22Rv1 (cell line): ENCODE results near the gene PLSCR5.

Source experiments
- ZFX ChIP-seq: fragments of 450-650 bp; IDR thresholded peaks from 2 replicates; pipeline ENCODE4 v1.6.1; 2017; ENCODE audit warnings: antibody characterized with exemption, borderline replicate concordance
- TF ChIP-seq, protein P1 (sequence below): fragments of 450-650 bp; IDR thresholded peaks from 2 replicates; pipeline ENCODE4 v1.5.1; 2017; ENCODE audit warnings: mild to moderate bottlenecking

DNA sequence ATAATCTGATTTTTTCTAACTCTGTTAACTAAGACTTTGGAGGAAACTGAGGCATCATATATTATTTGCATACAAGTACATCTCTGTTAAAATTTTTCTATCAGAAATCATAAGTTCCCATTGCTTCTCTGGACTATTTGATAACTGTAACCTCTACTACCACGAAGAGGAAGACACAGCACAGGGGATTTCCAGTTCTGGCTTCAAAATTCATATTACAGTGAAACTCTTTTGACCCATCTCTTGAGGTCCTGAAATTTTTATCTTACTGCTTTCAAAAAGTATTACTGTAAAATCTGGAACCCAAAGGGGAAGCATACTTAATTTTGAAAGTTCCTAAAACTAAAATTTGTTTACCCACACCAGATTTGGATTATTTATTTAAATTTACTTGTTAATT, 64.9 kb downstream of the PLSCR5 start:
- TF ChIP-seq, protein P1, sequence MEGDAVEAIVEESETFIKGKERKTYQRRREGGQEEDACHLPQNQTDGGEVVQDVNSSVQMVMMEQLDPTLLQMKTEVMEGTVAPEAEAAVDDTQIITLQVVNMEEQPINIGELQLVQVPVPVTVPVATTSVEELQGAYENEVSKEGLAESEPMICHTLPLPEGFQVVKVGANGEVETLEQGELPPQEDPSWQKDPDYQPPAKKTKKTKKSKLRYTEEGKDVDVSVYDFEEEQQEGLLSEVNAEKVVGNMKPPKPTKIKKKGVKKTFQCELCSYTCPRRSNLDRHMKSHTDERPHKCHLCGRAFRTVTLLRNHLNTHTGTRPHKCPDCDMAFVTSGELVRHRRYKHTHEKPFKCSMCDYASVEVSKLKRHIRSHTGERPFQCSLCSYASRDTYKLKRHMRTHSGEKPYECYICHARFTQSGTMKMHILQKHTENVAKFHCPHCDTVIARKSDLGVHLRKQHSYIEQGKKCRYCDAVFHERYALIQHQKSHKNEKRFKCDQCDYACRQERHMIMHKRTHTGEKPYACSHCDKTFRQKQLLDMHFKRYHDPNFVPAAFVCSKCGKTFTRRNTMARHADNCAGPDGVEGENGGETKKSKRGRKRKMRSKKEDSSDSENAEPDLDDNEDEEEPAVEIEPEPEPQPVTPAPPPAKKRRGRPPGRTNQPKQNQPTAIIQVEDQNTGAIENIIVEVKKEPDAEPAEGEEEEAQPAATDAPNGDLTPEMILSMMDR, result no peak
- TF ChIP-seq ZFX, result no peak
